Central memory CD8-positive, alpha-beta T cell (primary cell): Measurements from ENCODE around the gene RAET1L.
"Not testable (repeated sequence)": the region's sequence is repeated elsewhere in the genome, so short reads cannot be mapped to it uniquely, and the experiment has no call there.

Source experiments
- ATAC-seq: fragments of 150-1000 bp; cut with Tn5 transposase; replicated peaks from 2 replicates; pipeline ENCODE4 v1.10.0; 2022; ENCODE audit warnings: mild to moderate bottlenecking, moderate FRiP score, moderate number of reproducible peaks; ENCODE audit not compliant: poor library complexity, severe bottlenecking; ENCODE audit errors: extremely low read depth
- DNase-seq, 2 donors: peaks; one replicate each; pipeline ENCODE4 v3.0.0; 2021; ENCODE audit warnings: low spot score in 2 of 2
- H3K27ac Mint-ChIP-seq: one replicate; pipeline ENCODE4 v1.8.0; 2022; ENCODE audit warnings: low read depth, mild to moderate bottlenecking, moderate library complexity, mixed read lengths
- H3K27me3 Mint-ChIP-seq: one replicate; pipeline ENCODE4 v1.8.0; 2022; ENCODE audit warnings: mixed read lengths
- H3K36me3 Mint-ChIP-seq: one replicate; pipeline ENCODE4 v1.8.0; 2022; ENCODE audit warnings: mild to moderate bottlenecking, moderate library complexity, mixed read lengths; ENCODE audit not compliant: insufficient read depth
- H3K4me1 Mint-ChIP-seq: one replicate; pipeline ENCODE4 v1.8.0; 2022; ENCODE audit warnings: mixed read lengths
- H3K4me3 Mint-ChIP-seq: one replicate; pipeline ENCODE4 v1.8.0; 2022; ENCODE audit warnings: mild to moderate bottlenecking, moderate library complexity, mixed read lengths
- H3K9me3 Mint-ChIP-seq: one replicate; pipeline ENCODE4 v1.8.0; 2022; ENCODE audit warnings: mixed read lengths

RAET1L gene, protein sequence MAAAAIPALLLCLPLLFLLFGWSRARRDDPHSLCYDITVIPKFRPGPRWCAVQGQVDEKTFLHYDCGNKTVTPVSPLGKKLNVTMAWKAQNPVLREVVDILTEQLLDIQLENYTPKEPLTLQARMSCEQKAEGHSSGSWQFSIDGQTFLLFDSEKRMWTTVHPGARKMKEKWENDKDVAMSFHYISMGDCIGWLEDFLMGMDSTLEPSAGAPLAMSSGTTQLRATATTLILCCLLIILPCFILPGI

DNA sequence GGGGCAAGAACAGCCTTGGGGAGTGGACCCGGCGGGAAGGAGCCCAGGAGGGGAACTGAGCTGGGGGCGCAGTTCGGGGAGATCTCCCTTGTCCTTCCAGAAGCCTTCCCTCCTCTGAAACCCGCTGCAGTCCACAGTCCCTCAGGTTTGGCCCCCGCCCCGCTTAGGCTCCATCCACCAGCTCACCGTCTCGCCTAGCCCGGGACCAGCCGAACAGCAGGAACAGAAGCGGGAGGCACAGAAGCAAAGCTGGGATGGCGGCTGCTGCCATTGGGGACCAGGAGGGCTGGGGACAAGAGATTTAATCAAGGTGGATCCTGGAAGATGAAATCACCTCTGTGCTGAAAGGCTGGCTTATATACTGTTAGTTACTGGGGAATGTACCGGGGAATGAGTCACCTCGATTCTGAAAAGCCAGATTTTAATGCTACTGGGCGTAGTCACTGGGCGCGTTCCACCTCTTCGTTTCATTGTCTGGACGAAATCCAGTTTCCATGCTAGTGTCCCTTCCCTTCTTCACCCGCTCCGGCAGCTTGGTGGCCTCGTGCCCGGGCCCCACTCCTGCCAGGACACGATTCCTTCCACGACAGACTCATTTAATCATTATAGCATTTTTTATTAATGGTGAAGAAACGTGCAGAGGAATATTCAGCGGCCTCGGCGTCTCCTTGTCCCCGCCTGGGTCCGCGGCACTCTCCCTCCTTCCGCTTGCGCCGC lies at the start of gene RAET1L:
RAET1L (minus strand) TSS at position 332 of the 717 bp plus-strand sequence; CDS start at position 271, 61 bp downstream.
- ATAC-seq: peak; percentile 43
- Mint-ChIP-seq H3K4me1 (peaks cover 10% of the 10 kb centered on the region), H3K27ac (no peak within 1 kb of the TSS), H3K9me3 (no peaks in the 10 kb centered on the region), H3K4me3 (no peak within 1 kb of the TSS), H3K27me3 (peaks cover 71% of the 10 kb centered on the region), H3K36me3 (no peaks in the 10 kb centered on the region)
- DNase-seq: no peak

DNA sequence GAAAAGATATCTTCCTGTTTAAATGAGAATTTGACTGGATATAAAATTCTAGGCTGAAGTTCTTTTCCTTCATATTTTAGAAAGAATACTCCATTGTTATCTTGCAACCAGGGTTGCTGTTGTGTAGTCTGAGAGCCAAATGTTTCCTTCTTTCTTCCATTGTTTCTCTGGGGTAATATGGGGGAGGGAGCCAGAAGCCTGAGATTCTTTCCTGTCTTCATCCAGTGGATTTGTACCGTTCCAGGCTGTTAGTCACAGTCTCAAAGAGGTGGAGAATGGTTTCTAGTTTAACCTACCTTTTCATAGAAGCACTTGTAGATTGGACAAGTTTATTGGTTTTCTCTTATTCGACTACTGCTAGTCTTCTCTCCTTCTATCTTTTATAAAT lies 49.7 kb upstream of the RAET1L start:
- H3K4me3 Mint-ChIP-seq: no peak overlapping the region
- H3K36me3 Mint-ChIP-seq: peaks cover 2% of the 10 kb centered on the region
- no peaks in the 10 kb centered on the region for H3K9me3 Mint-ChIP-seq
- DNase-seq: no peak
- ATAC-seq: no peak
- H3K4me1 Mint-ChIP-seq: peaks cover 31% of the 10 kb centered on the region
- H3K27ac Mint-ChIP-seq: no peak overlapping the region
- H3K27me3 Mint-ChIP-seq: no peaks in the 10 kb centered on the region

DNA sequence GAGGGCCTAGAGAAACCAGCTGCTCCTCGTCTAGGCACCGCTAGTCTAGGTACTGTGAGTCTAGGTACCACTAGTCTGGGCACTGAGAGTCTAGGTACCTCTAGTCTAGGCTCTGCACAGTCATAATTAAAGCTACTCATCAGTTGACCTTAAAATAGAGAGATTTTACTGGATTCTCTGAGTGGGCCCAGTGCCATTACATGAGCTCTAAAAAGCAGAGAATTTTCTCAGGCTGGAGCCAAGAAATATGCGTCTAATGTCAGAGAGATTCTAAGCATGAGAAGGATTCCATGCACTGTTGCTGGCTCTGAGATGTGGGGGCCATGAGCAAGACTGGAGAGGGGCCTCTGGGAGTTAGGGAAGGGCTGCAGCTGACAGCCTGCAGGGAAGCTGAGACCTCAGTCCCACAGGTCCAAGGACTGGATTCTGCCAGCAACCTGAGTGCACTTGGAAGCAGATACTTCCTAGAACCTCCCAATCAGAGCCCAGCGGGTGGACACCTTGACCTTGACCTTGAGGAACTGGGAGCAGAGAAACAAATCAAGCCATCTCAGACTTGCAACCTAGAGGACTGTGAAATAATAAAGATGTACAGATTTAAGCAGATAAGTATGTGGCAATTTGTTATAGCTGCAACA lies 49.2 kb upstream of the RAET1L start:
- peaks cover 28% of the 10 kb centered on the region for H3K4me1 Mint-ChIP-seq
- ATAC-seq: not testable (repeated sequence)

DNA sequence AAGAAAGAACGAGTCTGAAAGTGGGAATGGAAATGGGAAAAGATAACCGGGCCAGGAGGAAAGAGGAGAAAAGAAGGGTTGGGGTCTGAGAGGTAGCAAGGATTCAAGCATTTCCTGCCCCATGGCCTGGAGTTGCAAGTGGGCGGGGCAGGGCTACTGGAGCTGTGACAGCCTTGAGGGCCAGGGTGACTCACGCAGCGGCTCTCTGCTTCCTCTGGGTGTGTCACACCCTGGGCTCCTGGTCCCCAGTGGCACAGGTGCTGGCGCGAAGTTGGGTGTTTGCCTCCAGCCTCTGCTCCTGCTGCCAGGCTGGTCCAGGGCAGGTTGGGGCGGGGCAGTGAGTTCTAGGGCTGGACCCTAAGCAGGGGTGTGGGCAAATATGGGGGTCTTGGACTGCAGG lies 46.9 kb upstream of the RAET1L start:
- no peak overlapping the region for H3K4me3 Mint-ChIP-seq
- no peaks in the 10 kb centered on the region for H3K9me3 Mint-ChIP-seq
- H3K36me3 Mint-ChIP-seq: peaks cover 2% of the 10 kb centered on the region
- H3K27me3 Mint-ChIP-seq: no peaks in the 10 kb centered on the region
- H3K4me1 Mint-ChIP-seq: peaks cover 37% of the 10 kb centered on the region
- no peak overlapping the region for H3K27ac Mint-ChIP-seq
- ATAC-seq: no peak
- DNase-seq: no peak

More for the DNA sequence above, 49.2 kb upstream of the RAET1L start:
- H3K27ac Mint-ChIP-seq, H3K27me3 Mint-ChIP-seq, DNase-seq, H3K4me3 Mint-ChIP-seq, H3K9me3 Mint-ChIP-seq, H3K36me3 Mint-ChIP-seq: not testable (repeated sequence)

DNA sequence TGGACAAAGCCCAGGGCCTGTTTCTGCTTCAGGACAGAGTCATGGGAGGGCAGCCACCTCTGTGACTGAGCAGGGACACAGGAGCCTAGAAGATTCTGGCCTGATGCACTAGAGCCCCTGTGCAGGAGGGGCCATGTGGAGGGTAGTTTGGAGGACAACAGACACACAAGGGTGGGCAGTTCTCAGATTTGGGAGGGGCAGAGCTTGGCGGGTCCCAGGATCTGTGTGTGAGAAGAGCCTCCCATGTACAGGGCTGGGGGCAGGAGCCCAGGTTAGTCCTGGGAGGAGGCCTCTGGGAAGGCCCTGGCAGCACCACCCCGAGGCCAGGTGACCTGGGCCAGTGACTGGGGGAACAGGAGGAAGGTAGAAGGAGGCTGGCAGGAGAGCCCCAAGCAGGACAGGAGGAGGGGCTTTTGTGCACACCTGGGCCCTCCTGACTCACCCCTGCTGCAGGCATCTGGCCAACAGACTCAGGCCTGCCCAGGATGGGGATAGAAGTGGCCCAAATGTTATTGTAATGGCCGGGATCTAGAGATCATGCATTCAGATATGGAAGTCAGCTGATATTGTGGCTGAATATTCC lies 45.0 kb upstream of the RAET1L start:
- Mint-ChIP-seq H3K36me3 (peaks cover 2% of the 10 kb centered on the region), H3K4me1 (peaks cover 28% of the 10 kb centered on the region), H3K4me3 (no peak overlapping the region), H3K9me3 (no peaks in the 10 kb centered on the region), H3K27ac (no peak overlapping the region), H3K27me3 (no peaks in the 10 kb centered on the region)
- ATAC-seq (no peak), DNase-seq (no peak)

DNA sequence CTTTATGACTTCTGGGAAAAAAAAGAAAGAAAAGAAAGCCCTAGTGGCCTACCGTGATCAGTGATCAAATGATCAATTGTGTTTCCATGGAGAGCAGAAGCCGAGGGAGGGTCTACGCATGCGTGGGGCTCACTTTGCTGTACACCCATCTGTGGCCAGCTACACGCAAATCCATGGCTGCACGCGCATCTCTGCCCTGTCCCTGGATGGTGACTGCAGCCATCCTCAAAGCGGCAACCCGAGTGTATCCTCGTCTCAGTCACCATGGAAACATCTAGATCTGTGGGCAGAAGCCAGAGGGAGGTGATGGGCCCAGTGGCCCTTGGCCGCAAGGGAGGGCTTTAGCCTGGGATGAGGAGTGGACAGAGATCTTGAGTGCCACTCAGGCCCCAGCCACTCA lies 44.4 kb upstream of the RAET1L start:
- Mint-ChIP-seq H3K4me1 (peaks cover 28% of the 10 kb centered on the region), H3K27me3 (no peaks in the 10 kb centered on the region)

DNA sequence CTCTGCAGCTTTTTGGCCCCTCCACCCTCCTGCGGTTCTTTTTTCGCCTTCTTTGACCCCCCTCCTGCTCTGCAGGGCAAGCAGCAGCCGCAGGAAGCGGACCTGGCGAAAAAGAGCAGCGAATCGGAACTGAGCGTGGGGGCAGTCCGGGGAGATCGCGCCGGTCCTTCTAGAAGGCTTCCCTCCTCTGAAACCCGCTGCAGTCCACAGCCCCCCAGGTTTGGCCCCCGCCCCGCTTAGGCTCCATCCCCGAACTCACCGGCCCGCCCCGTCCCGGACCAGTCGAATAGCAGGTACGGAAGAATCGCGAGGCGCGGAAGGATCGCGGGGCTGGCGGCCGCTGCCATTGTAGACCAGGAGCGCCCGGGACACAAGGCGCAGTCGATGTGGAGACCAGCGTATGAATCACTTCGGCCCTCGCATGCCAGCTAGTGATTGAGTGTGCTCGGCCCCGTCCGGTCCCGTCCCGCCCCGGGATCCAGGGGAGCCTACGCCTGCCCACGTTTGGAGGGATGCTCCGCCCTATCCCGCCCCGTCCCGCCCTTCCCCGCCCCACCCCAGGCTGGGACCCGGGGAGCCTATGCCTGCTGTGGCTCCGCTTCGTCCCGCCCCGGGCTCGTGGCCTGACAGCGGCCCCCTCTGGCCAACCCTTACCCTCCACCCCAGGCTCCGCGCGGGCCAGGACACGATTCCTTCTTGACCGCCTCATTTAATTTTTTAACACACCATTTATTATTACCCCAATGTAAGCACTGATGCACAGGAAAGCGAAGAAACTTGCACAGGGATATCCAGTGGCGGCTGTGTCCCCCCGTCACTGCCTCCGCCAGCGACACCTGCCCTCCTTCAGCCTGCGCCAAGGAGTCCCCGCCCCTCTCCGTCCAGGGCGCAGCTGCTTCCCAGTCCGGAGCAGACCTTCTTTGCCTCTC lies 43.7 kb upstream of the RAET1L start, which contains the start of gene ULBP3:
ULBP3 (minus strand) TSS at position 402 of the 929 bp plus-strand sequence; CDS start at position 347, 55 bp downstream.
- peak within 1 kb of the TSS; percentile 93 for H3K4me3 Mint-ChIP-seq
- DNase-seq: peak in 1 of 2 donors; percentile 26
- peaks cover 28% of the 10 kb centered on the region for H3K4me1 Mint-ChIP-seq
- ATAC-seq: peak; percentile 68
- H3K27me3 Mint-ChIP-seq: no peaks in the 10 kb centered on the region
- peaks cover 2% of the 10 kb centered on the region for H3K36me3 Mint-ChIP-seq
- H3K27ac Mint-ChIP-seq: peak within 1 kb of the TSS; percentile 67
- H3K9me3 Mint-ChIP-seq: no peaks in the 10 kb centered on the region

More for the DNA sequence above, 44.4 kb upstream of the RAET1L start:
- peak overlapping the region; percentile 67 for H3K27ac Mint-ChIP-seq
- no peak for ATAC-seq
- no peaks in the 10 kb centered on the region for H3K9me3 Mint-ChIP-seq
- H3K36me3 Mint-ChIP-seq: peaks cover 2% of the 10 kb centered on the region
- DNase-seq: no peak
- peak overlapping the region; percentile 93 for H3K4me3 Mint-ChIP-seq

DNA sequence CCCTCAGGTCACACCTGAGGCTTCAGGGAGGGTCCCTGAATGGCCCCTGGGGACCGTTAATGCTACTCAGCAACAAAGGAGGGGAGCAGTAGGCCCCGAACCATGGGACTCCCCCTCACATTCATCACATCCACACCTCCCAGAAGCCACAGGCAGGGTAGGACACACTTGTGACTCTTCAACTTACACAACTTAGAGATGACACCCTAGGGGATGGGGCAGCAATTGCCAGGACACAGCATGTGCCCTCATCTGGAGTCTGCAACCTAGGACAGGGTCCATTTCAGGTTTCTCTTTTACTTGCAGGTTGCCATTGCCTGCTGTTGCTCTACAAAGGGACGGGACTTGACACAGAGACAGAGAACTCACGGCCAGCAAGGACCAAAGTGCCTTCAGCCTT lies 42.8 kb upstream of the RAET1L start:
- Mint-ChIP-seq H3K36me3 (peaks cover 2% of the 10 kb centered on the region), H3K9me3 (no peaks in the 10 kb centered on the region), H3K27ac (no peak overlapping the region), H3K4me3 (peak overlapping the region; percentile 93), H3K4me1 (peaks cover 28% of the 10 kb centered on the region), H3K27me3 (no peaks in the 10 kb centered on the region)
- no peak for DNase-seq
- ATAC-seq: peak; percentile 12

DNA sequence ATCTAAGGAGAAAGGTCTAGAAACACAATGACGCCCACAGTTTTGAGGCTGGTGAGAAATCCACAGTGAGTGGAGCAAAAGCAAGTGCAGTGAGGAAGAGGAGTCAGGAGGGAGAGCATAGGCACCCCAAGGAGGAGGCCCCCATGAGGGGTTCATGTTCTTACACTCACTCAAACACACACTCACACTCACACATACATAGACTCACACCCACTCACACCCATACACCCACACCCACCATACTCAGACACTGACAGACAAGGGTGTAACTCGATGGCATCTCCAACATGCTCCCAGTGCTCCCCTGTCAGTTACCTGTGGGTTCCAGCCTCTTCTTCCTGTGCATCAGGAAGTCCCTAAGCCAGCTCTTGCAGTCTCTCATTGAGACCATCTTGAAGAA lies 39.8 kb upstream of the RAET1L start:
- no peak for ATAC-seq
- Mint-ChIP-seq H3K4me1 (peaks cover 17% of the 10 kb centered on the region), H3K36me3 (no peaks in the 10 kb centered on the region), H3K4me3 (no peak overlapping the region), H3K27ac (no peak overlapping the region), H3K27me3 (peaks cover 3% of the 10 kb centered on the region), H3K9me3 (no peaks in the 10 kb centered on the region)
- no peak for DNase-seq

DNA sequence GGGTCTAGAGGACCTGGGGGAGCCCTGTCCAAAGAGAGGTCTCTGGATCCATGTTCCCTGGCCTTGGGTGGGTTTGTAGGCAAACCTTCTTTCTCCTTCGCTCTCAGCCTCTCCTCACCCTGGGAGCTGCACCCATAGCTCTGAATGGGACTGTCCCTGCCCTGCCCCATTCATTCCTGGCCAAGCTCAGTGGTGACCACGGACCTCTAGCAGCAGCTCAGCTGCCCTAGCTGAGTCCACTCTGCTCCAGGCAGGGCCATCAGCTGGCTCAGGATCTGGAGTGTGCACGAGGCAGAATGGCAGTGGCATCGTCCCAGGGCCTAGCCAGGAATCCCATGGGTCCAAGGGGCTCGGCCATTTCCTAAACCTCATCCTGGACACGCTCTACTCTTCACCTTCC lies 38.3 kb upstream of the RAET1L start:
- ATAC-seq: no peak
- H3K27ac Mint-ChIP-seq: no peak overlapping the region
- no peaks in the 10 kb centered on the region for H3K36me3 Mint-ChIP-seq
- H3K4me1 Mint-ChIP-seq: peaks cover 16% of the 10 kb centered on the region
- peaks cover 18% of the 10 kb centered on the region for H3K27me3 Mint-ChIP-seq
- H3K9me3 Mint-ChIP-seq: no peaks in the 10 kb centered on the region
- no peak for DNase-seq
- H3K4me3 Mint-ChIP-seq: no peak overlapping the region

DNA sequence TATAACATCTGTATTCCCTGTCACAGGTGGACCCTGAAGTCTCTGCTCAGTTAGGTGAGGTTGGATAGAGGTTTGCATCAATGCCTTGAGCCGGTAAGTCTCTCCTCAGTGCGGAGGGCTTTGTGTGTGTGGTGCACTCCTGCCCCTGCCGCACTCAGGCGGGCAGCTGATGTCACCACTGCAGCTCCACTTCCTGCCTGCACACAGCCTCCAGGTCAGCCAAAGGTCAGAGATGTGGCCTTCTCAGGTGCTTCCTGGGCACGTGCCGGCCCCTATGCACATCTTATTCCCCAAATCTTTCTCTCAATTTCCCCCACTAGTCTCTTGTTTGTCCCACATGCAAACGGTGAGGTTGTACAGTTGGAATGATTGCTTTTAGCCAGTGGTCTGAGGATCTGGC lies 34.6 kb upstream of the RAET1L start:
- H3K4me1 Mint-ChIP-seq: peaks cover 10% of the 10 kb centered on the region
- peak; percentile 77 for ATAC-seq
- H3K27me3 Mint-ChIP-seq: peaks cover 44% of the 10 kb centered on the region
- H3K9me3 Mint-ChIP-seq, H3K4me3 Mint-ChIP-seq, DNase-seq, H3K27ac Mint-ChIP-seq, H3K36me3 Mint-ChIP-seq: not testable (repeated sequence)

DNA sequence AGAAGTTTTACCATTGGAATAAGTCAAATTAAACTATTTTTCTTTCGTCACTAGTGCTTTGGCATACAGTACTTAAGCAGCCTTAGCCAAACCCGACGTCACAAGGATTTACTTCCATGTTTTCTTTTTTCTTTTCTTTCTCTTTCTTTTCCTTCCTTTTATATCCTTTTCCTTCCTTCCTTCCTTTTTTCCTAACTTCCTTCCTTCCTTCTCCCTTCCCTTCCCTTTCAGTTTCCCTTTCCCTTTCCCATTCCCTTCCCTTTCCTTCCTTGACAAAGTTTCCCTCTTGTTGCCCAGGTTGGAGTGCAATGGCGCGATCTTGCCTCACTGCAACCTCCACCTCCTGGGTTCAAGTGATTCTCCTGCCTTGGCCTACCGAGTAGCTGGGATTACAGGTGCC lies 33.7 kb upstream of the RAET1L start:
- H3K4me1 Mint-ChIP-seq: peaks cover 10% of the 10 kb centered on the region
- H3K9me3 Mint-ChIP-seq: no peaks in the 10 kb centered on the region
- H3K36me3 Mint-ChIP-seq: no peaks in the 10 kb centered on the region
- no peak overlapping the region for H3K4me3 Mint-ChIP-seq
- peaks cover 53% of the 10 kb centered on the region for H3K27me3 Mint-ChIP-seq
- ATAC-seq (no peak), DNase-seq (no peak)
- H3K27ac Mint-ChIP-seq: no peak overlapping the region
